Epithelial cell of proximal tubule (primary cell): ENCODE results near the gene NKD1. TPM values are rescaled to one million over a fixed set of nuclear protein-coding genes. Genes with fewer than 3 reads are reported as not detected.

ENCODE experiments used
- DNase-seq: peaks from one replicate; pipeline ENCODE4 v3.0.0-alpha.2; 2011; ENCODE audit warnings: low read depth
- H3K4me3 ChIP-seq: 2 replicates; pipeline ENCODE4 v1.5.1; 2011; ENCODE audit warnings: low read depth, mild to moderate bottlenecking, low read length
- total RNA-seq: library from RNA; depleted of rRNA; stranded (reverse); fragments of >200 nt; gene quantifications from 2 replicates; pipeline ENCODE4 v1.2.3, GENCODE V29; 2015
- TF ChIP-seq, protein P1 (sequence below): conservative IDR thresholded peaks from 2 replicates; pipeline ENCODE4 v1.5.1; 2012; ENCODE audit warnings: low read depth, mild to moderate bottlenecking, low read length

The NKD1 gene
- total RNA-seq, 1 donor from 2014 or later: not detected

DNA sequence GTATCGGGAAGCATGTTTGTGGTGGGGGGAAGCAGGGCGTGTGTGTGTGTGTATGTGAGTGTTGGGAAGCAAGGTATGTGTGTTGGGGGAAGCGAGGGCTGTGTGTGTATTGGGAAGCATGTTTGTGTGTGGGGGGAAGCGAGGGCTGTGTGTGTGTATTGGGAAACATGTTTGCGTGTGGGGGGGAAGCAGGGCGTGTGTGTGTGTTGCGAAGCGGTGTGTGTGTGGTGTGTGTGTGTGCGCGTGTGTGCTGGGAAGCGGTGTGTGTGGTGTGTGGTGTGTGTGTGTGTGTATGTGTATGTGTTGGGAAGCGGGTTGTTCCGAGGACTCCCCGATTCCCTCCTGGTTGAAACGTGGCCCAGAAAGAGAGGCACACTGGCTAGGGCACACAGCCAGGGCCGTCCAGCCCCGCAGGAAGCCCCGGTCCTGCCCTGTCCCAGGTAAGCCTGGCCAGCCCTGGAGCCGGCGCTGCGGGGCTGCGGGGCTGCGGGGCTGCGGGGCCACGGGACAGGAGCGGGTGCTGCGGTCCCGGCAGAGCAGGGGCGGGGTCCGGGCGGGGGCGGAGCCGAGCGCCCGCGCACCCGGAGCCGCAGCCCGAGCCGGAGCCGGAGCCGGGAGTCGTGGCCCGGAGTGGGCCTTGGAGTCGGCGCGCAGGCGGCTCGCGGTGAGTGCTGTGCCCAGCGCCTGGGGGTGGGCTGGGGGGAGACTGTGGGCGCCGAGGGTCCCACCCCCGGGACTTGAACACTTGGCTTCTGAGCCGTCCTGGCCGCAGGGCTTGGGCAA is 145.0 kb downstream of the NKD1 start, which contains the start of gene NOD2:
Gene NOD2 (plus strand): TSS at position 608 of the 783 bp plus-strand sequence. CDS start 5,890 bp downstream, outside the sequence.
- no peak for DNase-seq
- TF ChIP-seq, protein P1, sequence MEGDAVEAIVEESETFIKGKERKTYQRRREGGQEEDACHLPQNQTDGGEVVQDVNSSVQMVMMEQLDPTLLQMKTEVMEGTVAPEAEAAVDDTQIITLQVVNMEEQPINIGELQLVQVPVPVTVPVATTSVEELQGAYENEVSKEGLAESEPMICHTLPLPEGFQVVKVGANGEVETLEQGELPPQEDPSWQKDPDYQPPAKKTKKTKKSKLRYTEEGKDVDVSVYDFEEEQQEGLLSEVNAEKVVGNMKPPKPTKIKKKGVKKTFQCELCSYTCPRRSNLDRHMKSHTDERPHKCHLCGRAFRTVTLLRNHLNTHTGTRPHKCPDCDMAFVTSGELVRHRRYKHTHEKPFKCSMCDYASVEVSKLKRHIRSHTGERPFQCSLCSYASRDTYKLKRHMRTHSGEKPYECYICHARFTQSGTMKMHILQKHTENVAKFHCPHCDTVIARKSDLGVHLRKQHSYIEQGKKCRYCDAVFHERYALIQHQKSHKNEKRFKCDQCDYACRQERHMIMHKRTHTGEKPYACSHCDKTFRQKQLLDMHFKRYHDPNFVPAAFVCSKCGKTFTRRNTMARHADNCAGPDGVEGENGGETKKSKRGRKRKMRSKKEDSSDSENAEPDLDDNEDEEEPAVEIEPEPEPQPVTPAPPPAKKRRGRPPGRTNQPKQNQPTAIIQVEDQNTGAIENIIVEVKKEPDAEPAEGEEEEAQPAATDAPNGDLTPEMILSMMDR: no peak
- peak within 1 kb of the TSS; percentile 24 for H3K4me3 ChIP-seq

DNA sequence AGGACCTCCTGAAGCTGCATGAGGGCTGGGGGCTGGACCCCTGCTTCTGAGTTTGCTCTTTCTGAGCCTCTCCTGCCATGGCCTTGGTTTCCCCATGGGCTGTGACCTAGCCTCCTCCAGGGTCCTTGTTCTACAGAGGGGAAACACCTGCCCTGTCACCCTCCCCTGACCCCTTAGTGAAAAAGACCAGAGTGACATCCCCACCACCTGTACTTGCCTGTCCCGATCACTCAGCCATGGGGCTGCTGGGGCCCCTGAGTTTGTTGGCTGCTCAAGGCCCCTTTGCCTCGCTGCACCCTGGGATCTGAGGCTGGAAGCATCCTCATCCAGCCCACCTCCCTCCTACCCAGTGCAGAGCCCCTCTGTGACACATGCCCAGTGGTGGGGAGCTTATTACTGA is 146.0 kb downstream of the NKD1 start:
- DNase-seq: no peak
- no peak overlapping the region for H3K4me3 ChIP-seq
- TF ChIP-seq, protein P1: no peak

DNA sequence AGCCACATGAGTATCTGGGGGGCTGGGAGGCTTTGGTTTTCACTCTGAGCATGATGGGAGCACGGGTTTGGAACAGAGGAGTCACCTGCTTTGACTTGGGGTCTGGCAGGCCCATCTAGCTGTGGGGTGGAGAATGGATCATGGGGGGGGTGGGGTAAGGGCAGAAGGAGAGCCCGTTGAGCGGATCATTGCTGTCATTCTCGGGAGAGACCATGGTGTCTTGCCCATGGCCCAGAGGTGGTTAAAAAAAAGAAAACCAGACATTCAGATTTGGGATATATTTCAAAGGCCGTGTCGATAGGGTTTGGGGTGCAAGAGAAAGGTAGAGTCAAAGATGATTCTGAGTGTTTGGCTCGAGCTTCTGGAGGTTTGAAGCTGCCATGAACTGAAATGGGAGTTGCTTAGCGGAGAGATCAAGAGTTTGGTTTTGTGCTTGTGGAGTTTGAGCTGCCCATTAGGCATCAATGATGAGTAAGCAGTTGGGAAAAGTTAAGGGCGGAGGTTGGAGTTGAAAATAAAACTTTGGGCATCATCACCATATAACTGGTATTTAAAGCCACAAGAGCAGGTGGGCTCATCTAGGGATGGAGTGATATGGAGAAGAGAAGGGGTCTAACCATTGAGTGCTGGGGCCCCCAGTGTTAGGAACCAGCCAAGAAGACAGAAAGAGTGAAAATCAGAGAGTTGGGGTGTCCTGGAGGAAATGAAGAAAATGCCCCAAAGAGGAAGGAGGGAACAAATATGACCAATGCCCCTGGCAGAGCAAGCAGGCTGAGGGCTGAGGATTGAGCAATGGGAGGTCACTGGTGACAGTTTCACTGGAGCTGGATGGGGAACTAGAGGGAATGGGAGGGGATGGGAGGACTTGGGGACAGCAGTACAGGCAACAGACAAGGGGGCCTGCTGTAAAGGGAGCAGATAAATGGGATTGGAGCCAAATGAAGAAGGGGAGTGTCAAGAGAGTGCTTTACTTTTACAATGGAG is 147.1 kb downstream of the NKD1 start:
- DNase-seq: no peak
- TF ChIP-seq, protein P1: no peak
- H3K4me3 ChIP-seq: no peak overlapping the region

DNA sequence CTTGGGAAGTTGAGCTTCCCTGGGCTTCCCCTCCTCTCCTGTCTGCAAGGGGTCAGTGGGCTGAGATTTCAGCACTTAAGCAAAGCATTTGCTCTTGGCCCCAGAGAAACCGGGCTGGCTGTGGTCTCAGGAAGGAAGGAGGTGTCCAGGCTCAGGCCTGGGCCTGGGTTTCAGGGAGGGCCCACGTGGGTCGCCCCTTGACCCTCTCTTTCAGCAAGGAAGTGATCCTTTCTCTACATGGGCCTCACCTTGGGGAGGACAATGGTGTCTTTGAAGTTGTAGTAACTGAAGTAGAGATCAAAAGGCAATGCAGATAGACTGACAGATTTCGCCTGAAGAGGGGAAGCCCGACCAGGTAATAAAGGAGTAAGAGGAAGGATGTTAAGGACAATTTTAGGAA is 147.9 kb downstream of the NKD1 start:
- TF ChIP-seq, protein P1: no peak

DNA sequence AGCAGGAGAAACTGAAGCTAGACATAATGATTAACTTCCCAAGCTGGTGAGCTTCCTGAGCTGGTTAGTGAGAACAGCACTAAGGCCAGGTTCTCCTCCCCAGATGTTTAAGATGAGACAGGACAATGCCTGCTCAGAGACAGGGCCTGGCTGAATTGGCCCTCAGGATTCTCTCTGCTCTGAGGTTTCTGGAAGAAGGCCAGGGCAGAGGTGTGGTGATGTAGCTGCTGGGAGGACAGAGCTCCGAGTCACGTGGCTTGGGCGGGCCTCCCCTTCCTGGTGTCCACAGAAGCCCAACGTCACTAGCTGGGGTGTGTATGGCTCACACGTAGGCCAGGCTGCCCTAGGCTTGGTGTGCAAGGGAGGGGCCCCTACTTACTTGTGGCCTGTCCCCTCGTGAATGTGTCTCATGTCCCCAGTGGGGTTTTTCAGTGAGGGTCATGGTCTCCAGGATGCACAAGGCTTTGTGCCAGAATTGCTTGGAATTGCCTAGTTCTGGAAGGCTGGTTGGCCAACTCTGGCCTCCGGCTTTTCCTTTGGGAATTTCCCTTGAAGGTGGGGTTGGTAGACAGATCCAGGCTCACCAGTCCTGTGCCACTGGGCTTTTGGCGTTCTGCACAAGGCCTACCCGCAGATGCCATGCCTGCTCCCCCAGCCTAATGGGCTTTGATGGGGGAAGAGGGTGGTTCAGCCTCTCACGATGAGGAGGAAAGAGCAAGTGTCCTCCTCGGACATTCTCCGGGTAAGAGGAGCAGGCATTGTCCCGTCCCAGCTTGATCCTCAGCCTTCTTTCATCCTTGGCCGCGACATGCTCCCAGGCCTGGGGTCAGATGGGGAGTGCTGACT is 148.6 kb downstream of the NKD1 start:
- H3K4me3 ChIP-seq: no peak overlapping the region
- TF ChIP-seq, protein P1: no peak
- no peak for DNase-seq

More for the DNA sequence above, 147.9 kb downstream of the NKD1 start:
- DNase-seq: no peak
- no peak overlapping the region for H3K4me3 ChIP-seq

DNA sequence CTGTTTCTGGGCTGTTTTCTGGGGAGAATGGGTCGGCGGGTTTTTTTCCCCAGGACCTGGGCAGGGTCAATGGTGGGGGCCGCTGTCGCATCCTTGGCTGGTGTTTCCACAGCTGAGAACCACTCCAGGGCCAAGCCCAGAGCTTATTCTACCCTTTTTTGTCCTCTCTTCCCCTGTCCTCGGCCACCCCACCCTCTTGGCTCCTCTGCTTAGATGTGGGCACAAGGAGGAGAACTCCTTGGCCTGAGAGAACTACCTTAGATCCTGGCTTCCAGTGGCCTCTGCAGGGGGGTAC is 149.2 kb downstream of the NKD1 start:
- no peak for DNase-seq
- TF ChIP-seq, protein P1: no peak
- no peak overlapping the region for H3K4me3 ChIP-seq
